Small intestine (tissue), 7 donors: Measurements from ENCODE around the gene DNAH2. TPM values are rescaled to one million over a fixed set of nuclear protein-coding genes. Genes with fewer than 3 reads are reported as not detected.

Experiments used
- DNase-seq, 2 donors: peaks; one replicate each; pipeline versions ENCODE4 v3.0.0 to v3.0.0-alpha.2; 2013
- FAIRE-seq: peaks from 2 replicates; lab custom pipeline; 2012; peaks lifted over from hg19 to GRCh38; lab: Jason Lieb, UNC
- H3K27ac ChIP-seq, 3 donors: one replicate each; pipeline ENCODE4 v1.5.1; 2013; ENCODE audit warnings: low read length in 2 of 3, mild to moderate bottlenecking in 2 of 3, control low read depth in 1 of 3, inconsistent platforms in 1 of 3, low read depth in 1 of 3, moderate library complexity in 1 of 3
- H3K27me3 ChIP-seq, 3 donors: one replicate each; pipeline ENCODE4 v1.6.1; 2013; ENCODE audit warnings: low read length in 3 of 3, inconsistent platforms in 1 of 3; ENCODE audit not compliant: control insufficient read depth in 3 of 3, insufficient read depth in 3 of 3
- H3K36me3 ChIP-seq, 3 donors: one replicate each; pipeline ENCODE4 v1.6.1; 2013; ENCODE audit warnings: low read length in 3 of 3, inconsistent platforms in 1 of 3, low read depth in 1 of 3, mild to moderate bottlenecking in 1 of 3, moderate library complexity in 1 of 3; ENCODE audit not compliant: control insufficient read depth in 3 of 3, insufficient read depth in 2 of 3
- H3K4me1 ChIP-seq, 3 donors: one replicate each; pipeline ENCODE4 v1.6.1; 2013; ENCODE audit warnings: low read length in 2 of 3, inconsistent platforms in 1 of 3, low read depth in 1 of 3, mild to moderate bottlenecking in 1 of 3, moderate library complexity in 1 of 3; ENCODE audit not compliant: control insufficient read depth in 3 of 3, insufficient read depth in 2 of 3
- H3K4me3 ChIP-seq, 3 donors: one replicate each; pipeline ENCODE4 v1.5.1; 2013; ENCODE audit warnings: low read length in 3 of 3, control low read depth in 1 of 3, inconsistent platforms in 1 of 3, low read depth in 1 of 3, mild to moderate bottlenecking in 1 of 3, moderate library complexity in 1 of 3
- H3K9me3 ChIP-seq, 2 donors: one replicate each; pipeline ENCODE4 v1.6.1; 2013; ENCODE audit warnings: low read depth in 1 of 2, low read length in 1 of 2; ENCODE audit not compliant: control insufficient read depth in 2 of 2, insufficient read depth in 1 of 2
- WGBS, 3 donors: extraction: QIAGEN DNeasy Blood & Tissue Kit; methylation state at CpG; one replicate each; pipeline ENCODE4 v1.1.7; 2013; 5-methylcytosine and 5-hydroxymethylcytosine counted together
- polyA plus RNA-seq, 4 donors: library from polyadenylated mRNA; stranded (reverse) in 3 of 4; unstranded in 1 of 4; fragments of 200-250 nt in 3 of 4; fragments of 120-200 nt in 1 of 4; gene quantifications; one replicate each; pipeline versions ENCODE4 v1.2.1 to v1.2.3, GENCODE V29; 2013
- donor health status: healthy with polysubstance abuse.
- donor health status: control.
- donor health status: control.
- donor health status: Bipolar disorder and iron deficiency.
- donor health status: healthy.

DNAH2 gene
- polyA plus RNA-seq, 4 donors: 0.04 to 0.09 TPM; not detected in 2

DNA sequence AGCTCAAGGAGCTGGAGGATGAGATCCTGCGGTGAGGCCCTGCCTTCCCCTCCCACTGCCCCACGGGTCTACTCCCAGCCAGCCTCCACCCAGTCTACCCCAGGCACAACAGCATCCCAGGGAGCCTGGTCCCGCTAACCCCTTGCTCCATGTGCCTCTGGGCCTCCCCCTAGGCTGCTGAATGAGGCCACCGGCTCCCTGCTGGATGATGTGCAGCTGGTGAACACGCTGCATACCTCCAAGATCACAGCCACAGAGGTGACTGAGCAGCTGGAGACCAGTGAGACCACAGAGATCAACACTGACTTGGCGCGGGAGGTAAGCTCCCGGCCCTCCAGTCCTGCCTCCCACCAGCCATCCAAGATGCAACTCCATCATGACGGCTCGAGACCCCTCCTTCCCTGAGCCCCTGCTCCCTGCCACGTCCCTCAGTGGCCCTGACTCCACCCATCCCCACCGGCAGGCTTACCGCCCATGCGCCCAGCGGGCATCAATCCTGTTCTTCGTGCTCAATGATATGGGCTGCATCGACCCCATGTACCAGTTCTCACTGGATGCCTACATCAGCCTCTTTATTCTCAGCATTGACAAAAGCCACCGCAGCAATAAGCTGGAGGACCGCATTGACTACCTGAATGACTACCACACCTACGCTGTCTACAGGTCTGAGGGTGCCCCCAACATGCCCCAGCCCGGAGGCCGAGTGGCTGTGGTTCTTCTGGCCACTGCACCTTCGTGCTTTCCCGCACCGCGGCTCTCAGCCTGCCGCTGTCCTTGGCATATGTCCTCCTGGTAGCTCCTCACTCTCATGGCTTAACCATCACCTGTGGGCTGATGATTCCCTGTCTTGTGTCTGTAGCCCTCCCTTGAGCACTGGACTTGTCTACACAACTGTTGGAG lies 101.5 kb downstream of the DNAH2 start:
- FAIRE-seq: no peak

GRCh38 chr17:7820231-7820630 lies 102.7 kb downstream of the DNAH2 start:
- 78 to 84% (median 79%) methylated on average over 5 of the region's 5 CpGs for WGBS, 3 donors
- DNase-seq (no peak), FAIRE-seq (no peak)
- Histone ChIP-seq H3K27me3 (peaks cover 0 to 16% (median 0%) of the 10 kb centered on the region in 3 donors), H3K4me3 (no peak overlapping the region), H3K9me3 (no peaks in the 10 kb centered on the region), H3K4me1 (no peaks in the 10 kb centered on the region), H3K27ac (no peak overlapping the region), H3K36me3 (no peaks in the 10 kb centered on the region)

More for the DNA sequence above, 101.5 kb downstream of the DNAH2 start:
- no peaks in the 10 kb centered on the region for H3K36me3 ChIP-seq
- H3K4me1 ChIP-seq: no peaks in the 10 kb centered on the region
- peaks cover 0 to 9% (median 0%) of the 10 kb centered on the region in 3 donors for H3K27me3 ChIP-seq
- no peak overlapping the region for H3K4me3 ChIP-seq
- no peaks in the 10 kb centered on the region for H3K9me3 ChIP-seq
- 86 to 90% (median 88%) methylated on average over 25 to 27 of the region's 27 CpGs for WGBS, 3 donors
- DNase-seq: no peak
- H3K27ac ChIP-seq: no peak overlapping the region

DNA sequence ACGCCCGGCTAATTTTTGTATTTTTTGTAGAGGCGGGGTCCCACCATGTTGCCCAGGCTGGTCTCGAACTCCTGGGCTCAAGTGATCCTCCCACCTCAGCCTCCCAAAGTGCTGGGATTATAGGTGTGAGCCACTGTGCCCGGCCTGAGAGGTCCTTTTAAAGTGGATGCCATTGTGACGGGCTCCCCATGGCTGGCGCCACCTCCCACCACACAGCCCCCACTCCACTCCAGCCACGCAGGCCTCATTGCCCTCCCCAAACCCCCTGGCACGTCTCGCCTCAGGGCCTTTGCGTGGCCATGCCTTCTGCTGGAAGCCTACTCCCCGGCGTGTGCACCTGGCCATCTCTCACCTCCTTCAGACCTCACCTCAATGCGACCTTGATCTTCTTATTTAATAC lies 104.6 kb downstream of the DNAH2 start:
- H3K27me3 ChIP-seq: peaks cover 0 to 23% (median 0%) of the 10 kb centered on the region in 3 donors
- no peak for FAIRE-seq
- WGBS, 3 donors: 75 to 80% (median 78%) methylated on average over 14 of the region's 14 CpGs

GRCh38 chr17:7823581-7824001 lies 106.0 kb downstream of the DNAH2 start:
- H3K4me1 ChIP-seq: no peaks in the 10 kb centered on the region
- no peak overlapping the region for H3K27ac ChIP-seq
- no peaks in the 10 kb centered on the region for H3K9me3 ChIP-seq
- 81 to 88% (median 84%) methylated on average over 20 of the region's 20 CpGs for WGBS, 3 donors
- FAIRE-seq (no peak), DNase-seq (no peak)
- H3K27me3 ChIP-seq: peaks cover 0 to 28% (median 0%) of the 10 kb centered on the region in 3 donors
- H3K36me3 ChIP-seq: no peaks in the 10 kb centered on the region
- H3K4me3 ChIP-seq: no peak overlapping the region

More for the DNA sequence above, 104.6 kb downstream of the DNAH2 start:
- Histone ChIP-seq H3K27ac (no peak overlapping the region), H3K4me1 (no peaks in the 10 kb centered on the region), H3K9me3 (no peaks in the 10 kb centered on the region), H3K4me3 (no peak overlapping the region), H3K36me3 (no peaks in the 10 kb centered on the region)
- DNase-seq: no peak

DNA sequence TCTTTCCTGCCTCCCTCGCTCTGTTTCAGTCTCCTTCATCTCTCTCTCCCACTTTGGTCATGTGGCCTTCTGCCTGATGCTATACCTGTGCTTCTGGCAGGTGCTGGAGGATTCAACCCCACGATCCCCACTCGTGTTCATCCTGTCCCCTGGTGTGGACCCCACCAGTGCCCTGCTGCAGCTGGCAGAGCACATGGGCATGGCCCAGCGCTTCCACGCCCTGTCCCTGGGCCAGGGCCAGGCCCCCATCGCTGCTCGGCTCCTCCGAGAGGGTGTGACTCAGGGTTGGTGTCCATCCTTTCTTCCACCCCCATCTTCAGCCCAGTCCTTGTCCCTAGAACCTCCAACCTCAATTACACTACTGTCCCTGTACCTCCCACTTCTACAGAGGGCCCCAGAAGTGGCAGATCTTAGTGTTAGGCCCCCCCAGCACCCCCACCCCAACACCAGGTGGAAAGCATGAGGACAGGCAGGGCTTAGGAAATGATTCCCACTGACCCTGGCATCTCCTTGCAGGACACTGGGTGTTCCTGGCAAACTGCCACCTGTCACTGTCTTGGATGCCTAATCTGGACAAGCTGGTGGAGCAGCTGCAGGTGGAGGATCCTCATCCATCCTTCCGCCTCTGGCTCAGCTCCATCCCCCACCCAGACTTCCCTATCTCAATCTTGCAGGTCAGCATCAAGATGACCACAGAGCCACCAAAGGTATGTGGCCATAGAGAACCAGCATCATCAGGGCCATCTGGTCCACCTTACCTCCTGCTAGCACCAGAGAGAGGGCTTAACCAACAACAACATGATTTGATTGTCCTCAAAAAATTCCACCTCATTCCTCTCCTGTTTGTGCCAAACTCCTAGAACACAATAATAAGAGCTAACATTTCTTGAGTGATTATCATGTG lies 106.7 kb downstream of the DNAH2 start:
- FAIRE-seq (no peak), DNase-seq (no peak)
- H3K9me3 ChIP-seq: no peaks in the 10 kb centered on the region
- no peaks in the 10 kb centered on the region for H3K4me1 ChIP-seq
- H3K27me3 ChIP-seq: peaks cover 0 to 28% (median 0%) of the 10 kb centered on the region in 3 donors
- H3K27ac ChIP-seq: no peak overlapping the region
- H3K4me3 ChIP-seq: no peak overlapping the region
- no peaks in the 10 kb centered on the region for H3K36me3 ChIP-seq
- WGBS, 3 donors: 38 to 79% (median 60%) methylated on average over 9 of the region's 9 CpGs

DNA sequence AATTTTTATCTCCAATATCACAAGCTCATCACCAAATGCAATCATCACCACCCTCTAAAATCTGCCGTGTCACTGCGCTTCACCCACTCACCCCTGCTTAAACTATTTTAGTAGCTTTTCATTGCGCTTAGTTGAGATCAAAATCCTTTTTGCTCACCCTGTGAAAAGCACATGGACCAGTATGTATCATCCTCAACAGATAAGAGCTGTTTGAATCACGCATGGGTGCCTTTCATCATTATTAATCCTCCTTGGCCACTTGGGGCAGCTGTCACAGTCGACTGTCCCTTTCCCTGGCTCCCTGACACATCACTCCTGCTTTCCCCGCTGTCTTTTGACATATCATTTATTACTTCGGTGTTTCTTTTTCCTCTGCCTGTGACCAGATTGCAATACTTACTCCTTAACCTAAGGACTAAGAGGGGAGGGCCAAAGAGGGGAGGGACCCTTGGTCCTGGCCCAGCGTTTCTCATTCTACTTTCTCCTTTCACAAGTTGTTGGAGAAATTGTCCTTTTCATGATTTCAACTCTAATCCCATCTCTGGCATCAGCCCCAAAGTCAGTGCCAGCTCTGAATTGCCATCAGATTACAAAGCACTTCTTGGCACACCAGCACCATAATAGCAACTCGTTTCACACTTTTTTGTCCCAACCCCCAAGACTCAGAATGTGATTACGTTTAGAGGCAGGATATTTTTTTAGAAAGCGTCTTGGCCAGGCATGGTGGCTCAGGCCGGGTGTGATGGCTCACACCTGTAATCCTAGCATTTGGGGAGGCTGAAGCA lies 107.9 kb downstream of the DNAH2 start:
- DNase-seq (no peak), FAIRE-seq (no peak)
- Histone ChIP-seq H3K4me3 (no peak overlapping the region), H3K27me3 (peaks cover 0 to 25% (median 0%) of the 10 kb centered on the region in 3 donors), H3K9me3 (no peaks in the 10 kb centered on the region), H3K4me1 (no peaks in the 10 kb centered on the region), H3K27ac (no peak overlapping the region), H3K36me3 (no peaks in the 10 kb centered on the region)
- 19 to 38% (median 30%) methylated on average over 12 of the region's 12 CpGs for WGBS, 3 donors

GRCh38 chr17:7830616-7831015 lies 113.1 kb downstream of the DNAH2 start:
- Histone ChIP-seq H3K27ac (no peak overlapping the region), H3K4me3 (no peak overlapping the region), H3K4me1 (peaks cover 0 to 12% (median 0%) of the 10 kb centered on the region in 3 donors), H3K27me3 (peaks cover 0 to 18% (median 0%) of the 10 kb centered on the region in 3 donors), H3K36me3 (no peaks in the 10 kb centered on the region), H3K9me3 (no peaks in the 10 kb centered on the region)
- WGBS, 3 donors: 81 to 89% (median 87%) methylated on average over 8 of the region's 8 CpGs
- DNase-seq: no peak
- no peak for FAIRE-seq
